Mucosa of stomach (tissue), 1 donor: ENCODE results near the gene SPOCK2.

Experiments
- H3K27me3 ChIP-seq: one replicate; pipeline ENCODE4 v1.7.0; 2013; ENCODE audit warnings: mild to moderate bottlenecking, low read length; ENCODE audit not compliant: control insufficient read depth, insufficient read depth
- H3K36me3 ChIP-seq: one replicate; pipeline ENCODE4 v1.7.0; 2013; ENCODE audit warnings: low read length; ENCODE audit not compliant: control insufficient read depth, insufficient read depth
- H3K4me1 ChIP-seq: one replicate; pipeline ENCODE4 v1.7.0; 2013; ENCODE audit warnings: mild to moderate bottlenecking, low read length; ENCODE audit not compliant: control insufficient read depth, insufficient read depth
- H3K4me3 ChIP-seq: one replicate; pipeline ENCODE4 v1.7.0; 2013; ENCODE audit warnings: low read length
- H3K9ac ChIP-seq: one replicate; pipeline ENCODE4 v1.7.0; 2013; ENCODE audit warnings: mild to moderate bottlenecking, low read length, moderate library complexity
- H3K9me3 ChIP-seq: one replicate; pipeline ENCODE4 v1.7.0; 2013; ENCODE audit warnings: mild to moderate bottlenecking, low read length, moderate library complexity; ENCODE audit not compliant: control insufficient read depth
- donor health status: Pancreatic carcinoma.

SPOCK2 gene

GRCh38 chr10:72062832-72063702 lies 25.3 kb downstream of the SPOCK2 start:
- H3K36me3 ChIP-seq = no peaks in the 10 kb centered on the region
- no peak overlapping the region for H3K9ac ChIP-seq

DNA sequence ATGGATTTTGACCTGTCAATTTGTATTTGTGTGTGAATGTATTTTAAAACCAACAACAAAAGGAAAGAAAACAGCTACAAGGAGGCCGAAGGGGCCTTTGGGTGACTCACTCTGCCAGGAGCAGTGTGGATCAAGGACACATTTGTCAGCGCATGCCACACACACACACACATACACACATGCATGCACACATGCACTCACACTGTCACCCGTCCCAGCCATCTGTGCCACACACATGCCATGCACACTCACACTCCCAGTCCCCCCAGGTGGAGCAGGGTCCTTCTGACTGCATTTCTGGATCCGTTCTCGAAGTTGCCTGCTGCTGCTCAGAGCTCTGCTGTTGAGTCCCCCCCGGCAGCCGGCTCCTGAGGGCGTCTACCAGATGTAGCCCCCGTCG lies 26.0 kb downstream of the SPOCK2 start:
- H3K27me3 ChIP-seq = peaks cover 3% of the 10 kb centered on the region
- no peaks in the 10 kb centered on the region for H3K9me3 ChIP-seq
- peaks cover 8% of the 10 kb centered on the region for H3K4me1 ChIP-seq
- H3K9ac ChIP-seq = no peak overlapping the region
- H3K36me3 ChIP-seq = no peaks in the 10 kb centered on the region
- no peak overlapping the region for H3K4me3 ChIP-seq

More at GRCh38 chr10:72062832-72063702, 25.3 kb downstream of the SPOCK2 start:
- Histone ChIP-seq H3K9me3 (no peaks in the 10 kb centered on the region), H3K27me3 (peaks cover 3% of the 10 kb centered on the region), H3K4me1 (peaks cover 9% of the 10 kb centered on the region), H3K4me3 (no peak overlapping the region)

DNA sequence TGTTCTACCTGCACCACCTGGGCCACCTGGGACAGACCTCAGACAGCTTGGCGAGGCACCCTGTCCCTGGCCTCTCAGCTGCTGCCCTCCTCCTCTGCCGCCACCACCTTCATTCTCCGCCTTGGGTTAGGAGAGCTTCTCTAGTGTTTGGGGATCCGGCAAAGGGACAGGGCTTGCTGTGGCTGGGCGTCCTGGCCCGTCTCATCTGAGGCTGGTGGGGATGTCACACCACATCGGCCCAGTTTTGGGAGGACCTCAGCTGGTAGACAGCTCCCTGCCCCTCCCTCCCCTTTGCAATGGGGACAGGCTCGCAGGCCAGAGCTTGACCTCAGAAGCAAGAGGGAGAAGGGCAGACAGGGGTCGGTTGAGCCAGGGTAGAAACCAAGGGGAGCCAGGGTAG lies 26.4 kb downstream of the SPOCK2 start:
- H3K27me3 ChIP-seq = peaks cover 3% of the 10 kb centered on the region
- H3K36me3 ChIP-seq = no peaks in the 10 kb centered on the region
- H3K4me3 ChIP-seq = no peak overlapping the region
- H3K4me1 ChIP-seq = peaks cover 7% of the 10 kb centered on the region
- no peak overlapping the region for H3K9ac ChIP-seq
- no peaks in the 10 kb centered on the region for H3K9me3 ChIP-seq

- no peaks in the 10 kb centered on the region for H3K36me3 ChIP-seq
- H3K9ac ChIP-seq = no peak overlapping the region
- H3K27me3 ChIP-seq = peaks cover 3% of the 10 kb centered on the region
- H3K9me3 ChIP-seq = no peaks in the 10 kb centered on the region
- peaks cover 7% of the 10 kb centered on the region for H3K4me1 ChIP-seq
- no peak overlapping the region for H3K4me3 ChIP-seq
Measured at GRCh38 chr10:72061491-72061890, 26.9 kb downstream of the SPOCK2 start.

DNA sequence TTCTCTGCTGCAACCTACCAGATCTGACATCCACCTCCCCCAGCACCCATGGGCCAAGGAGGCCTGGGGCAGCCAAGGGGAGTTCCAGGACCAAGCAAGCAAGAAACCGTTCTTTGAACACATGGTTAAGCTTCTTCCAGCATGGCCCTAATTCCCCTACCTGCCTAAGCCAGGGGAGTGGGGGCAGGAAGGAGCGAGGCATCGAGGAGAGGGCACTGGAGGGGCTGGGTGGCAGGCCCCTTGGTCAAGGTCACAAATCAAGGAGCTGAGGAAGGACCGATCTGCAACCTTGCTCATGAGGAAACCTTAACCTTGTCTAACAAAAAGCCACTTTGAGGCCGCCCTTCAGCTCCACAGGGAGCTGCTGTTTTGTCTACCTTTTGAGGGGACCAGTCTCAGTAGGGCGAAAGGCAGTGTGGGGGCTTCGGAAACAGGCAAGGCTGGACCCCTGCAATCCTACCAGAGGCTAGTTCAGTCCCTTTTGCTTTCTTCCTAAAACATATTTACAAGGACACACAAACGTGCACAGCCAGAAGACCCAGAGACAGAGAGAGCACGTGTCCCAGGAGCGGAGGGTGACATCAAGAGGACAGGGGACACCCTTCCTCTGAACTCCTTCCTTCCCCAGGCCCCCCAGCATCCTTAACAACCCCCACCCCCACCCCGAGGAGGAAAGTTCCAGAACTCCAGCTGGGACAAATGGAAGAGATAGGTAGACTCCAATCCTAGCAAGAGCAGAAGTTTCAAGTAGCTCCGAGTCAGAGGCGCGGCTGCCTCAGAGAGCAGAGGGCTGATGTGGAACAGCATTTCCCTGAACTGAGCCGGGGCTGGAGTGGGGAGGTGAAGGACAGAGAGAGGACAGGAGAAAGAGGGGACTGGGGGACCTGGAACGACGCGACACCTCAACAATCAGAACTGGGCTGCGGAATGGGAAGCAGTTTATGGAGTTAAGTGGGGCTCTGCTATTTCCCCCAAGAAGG lies 28.2 kb downstream of the SPOCK2 start:
- Histone ChIP-seq H3K4me3 (no peak overlapping the region), H3K27me3 (peaks cover 3% of the 10 kb centered on the region), H3K9ac (no peak overlapping the region), H3K4me1 (peaks cover 7% of the 10 kb centered on the region), H3K9me3 (no peaks in the 10 kb centered on the region), H3K36me3 (no peaks in the 10 kb centered on the region)

GRCh38 chr10:72058989-72059842 lies 29.1 kb downstream of the SPOCK2 start:
- no peak overlapping the region for H3K4me3 ChIP-seq
- H3K36me3 ChIP-seq = no peaks in the 10 kb centered on the region
- peaks cover 3% of the 10 kb centered on the region for H3K27me3 ChIP-seq
- H3K9me3 ChIP-seq = no peaks in the 10 kb centered on the region
- H3K4me1 ChIP-seq = peaks cover 7% of the 10 kb centered on the region
- H3K9ac ChIP-seq = no peak overlapping the region

DNA sequence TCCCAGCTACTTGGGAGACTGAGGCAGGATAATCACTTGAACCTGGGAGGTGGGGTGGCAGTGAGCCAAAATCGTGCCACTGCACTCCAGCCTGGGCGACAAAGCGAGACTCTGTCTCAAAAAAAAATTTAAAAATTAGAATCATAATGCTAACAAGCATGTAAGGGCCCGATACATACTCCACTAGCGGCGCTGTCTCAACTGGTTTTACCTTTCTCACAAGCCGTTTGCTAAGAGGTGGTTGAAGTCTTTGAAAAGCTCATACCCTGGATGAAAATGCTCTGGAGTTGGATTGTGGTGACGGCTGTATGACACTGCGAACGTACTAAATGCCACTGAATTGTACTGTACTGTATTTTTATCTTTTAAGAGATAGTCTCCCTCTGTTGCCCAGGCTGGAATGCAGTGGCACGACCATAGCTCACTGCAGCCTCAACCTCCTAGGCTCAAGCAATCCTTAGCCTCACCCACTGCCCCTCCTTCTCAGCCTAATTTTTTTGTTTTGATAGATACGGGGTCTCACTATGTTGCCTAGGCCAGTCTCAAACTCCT lies 29.9 kb downstream of the SPOCK2 start:
- H3K4me3 ChIP-seq = no peak overlapping the region
- H3K27me3 ChIP-seq = peaks cover 3% of the 10 kb centered on the region
- H3K9me3 ChIP-seq = no peaks in the 10 kb centered on the region
- H3K9ac ChIP-seq = no peak overlapping the region
- H3K36me3 ChIP-seq = no peaks in the 10 kb centered on the region
- peaks cover 2% of the 10 kb centered on the region for H3K4me1 ChIP-seq

DNA sequence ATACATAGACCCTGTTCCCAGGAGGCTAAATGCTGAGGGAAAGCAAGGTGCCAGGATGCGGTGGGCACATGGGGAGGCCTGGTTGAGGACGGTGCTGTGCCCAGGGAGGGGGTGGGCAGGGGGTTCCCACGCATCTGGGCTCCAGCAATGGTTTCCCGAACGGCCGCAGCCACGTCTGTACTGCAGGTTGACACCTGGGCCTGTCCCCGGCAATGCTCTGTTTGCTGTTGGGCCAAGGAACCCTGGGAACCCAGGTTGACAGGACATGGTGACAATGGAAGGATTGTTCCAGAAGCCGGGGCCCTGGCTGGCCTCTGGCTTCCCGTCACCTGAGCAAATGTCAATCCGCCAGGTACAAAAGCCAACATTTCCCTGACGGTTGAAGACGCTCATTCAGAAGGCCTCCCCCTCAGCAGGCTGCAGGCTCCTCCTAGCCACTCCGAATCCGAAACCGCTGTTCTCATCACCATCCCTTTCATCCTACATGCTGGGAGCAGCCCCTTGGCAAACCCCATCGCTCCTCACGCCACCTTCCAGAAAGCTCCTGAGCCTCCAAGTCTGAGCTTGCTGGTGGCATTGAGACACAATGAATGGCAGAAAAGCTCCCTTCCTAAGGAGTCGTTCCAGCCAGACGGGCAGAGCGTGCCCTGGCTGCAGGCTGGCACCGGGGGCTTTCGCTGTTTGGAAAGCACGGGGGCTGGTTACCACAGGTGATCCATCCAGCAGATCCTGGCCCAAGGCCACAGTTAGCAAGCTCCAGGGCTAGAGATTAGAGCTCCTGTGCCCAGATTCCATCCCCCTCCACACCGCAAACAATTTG lies 31.2 kb downstream of the SPOCK2 start:
- Histone ChIP-seq H3K4me3 (no peak overlapping the region), H3K4me1 (no peaks in the 10 kb centered on the region), H3K27me3 (peaks cover 3% of the 10 kb centered on the region), H3K9ac (no peak overlapping the region), H3K9me3 (no peaks in the 10 kb centered on the region), H3K36me3 (no peaks in the 10 kb centered on the region)

DNA sequence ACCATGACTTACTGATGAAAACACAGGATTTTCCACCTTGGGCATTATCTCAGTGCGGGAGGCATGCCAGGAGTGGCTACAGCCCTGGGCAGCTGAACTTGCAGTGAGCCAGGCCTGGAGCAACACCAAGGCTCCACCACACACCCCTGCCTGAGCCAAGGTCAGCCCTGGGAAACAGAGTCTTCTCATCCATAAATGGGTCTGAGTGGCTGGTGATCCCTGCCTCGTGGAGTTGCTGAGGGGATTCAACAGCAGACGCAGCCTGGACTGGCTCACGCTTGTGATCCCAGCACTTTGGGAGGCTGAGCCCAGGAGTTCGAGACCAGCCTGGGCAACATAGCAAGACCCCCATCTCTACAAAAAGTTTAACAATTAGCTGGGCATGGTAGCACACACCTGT lies 32.2 kb downstream of the SPOCK2 start:
- H3K36me3 ChIP-seq = no peaks in the 10 kb centered on the region
- peaks cover 3% of the 10 kb centered on the region for H3K27me3 ChIP-seq
- no peaks in the 10 kb centered on the region for H3K9me3 ChIP-seq
- no peak overlapping the region for H3K9ac ChIP-seq
- no peak overlapping the region for H3K4me3 ChIP-seq
- H3K4me1 ChIP-seq = no peaks in the 10 kb centered on the region

DNA sequence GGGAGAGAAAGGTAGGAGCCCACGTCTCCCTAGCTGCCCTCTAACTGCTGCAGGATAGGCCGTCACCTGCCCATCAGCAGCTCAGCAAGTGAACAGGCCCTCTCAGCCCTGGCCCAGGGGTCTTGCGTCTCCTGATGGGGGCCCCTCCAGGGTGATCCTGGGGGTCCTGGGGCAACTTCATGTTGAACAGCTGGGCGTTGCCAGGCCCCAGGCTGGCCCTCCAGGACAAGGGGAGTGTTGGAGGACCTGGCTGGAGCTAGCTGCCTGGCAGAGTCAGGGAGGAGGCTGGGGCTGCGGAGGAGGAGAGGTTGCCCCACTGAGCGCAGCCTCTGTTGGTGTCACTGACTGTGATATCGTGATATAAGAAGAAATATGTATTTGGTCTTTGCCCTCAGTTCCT lies 34.7 kb downstream of the SPOCK2 start:
- Histone ChIP-seq H3K27me3 (peaks cover 5% of the 10 kb centered on the region), H3K36me3 (no peaks in the 10 kb centered on the region), H3K4me3 (no peak overlapping the region), H3K9me3 (no peaks in the 10 kb centered on the region), H3K9ac (no peak overlapping the region), H3K4me1 (no peaks in the 10 kb centered on the region)

DNA sequence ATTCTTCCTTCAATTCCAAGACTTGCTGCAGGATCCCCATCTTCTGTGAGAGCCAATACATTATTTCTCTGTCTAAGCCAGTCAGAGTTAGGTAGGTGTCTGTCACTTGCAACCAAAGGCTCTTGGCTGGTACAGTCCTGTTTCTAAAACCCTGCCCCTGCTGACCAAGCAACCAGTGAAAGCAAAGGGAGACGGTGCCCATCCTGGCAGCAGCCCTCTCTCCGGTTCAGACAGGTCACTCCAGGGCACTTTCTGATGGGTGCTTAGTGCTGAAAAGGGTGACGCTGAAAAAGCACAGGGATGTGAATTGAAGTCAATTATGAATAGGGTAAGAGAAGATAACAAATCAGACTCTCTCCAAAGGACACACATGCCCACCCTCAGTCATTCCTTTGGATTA lies 37.5 kb downstream of the SPOCK2 start:
- no peaks in the 10 kb centered on the region for H3K4me1 ChIP-seq
- H3K36me3 ChIP-seq = no peaks in the 10 kb centered on the region
- H3K9me3 ChIP-seq = no peaks in the 10 kb centered on the region
- peaks cover 5% of the 10 kb centered on the region for H3K27me3 ChIP-seq
- H3K9ac ChIP-seq = no peak overlapping the region
- H3K4me3 ChIP-seq = no peak overlapping the region
